Panc1 (cell line): ENCODE measurements around the gene ATP6V0D1. TPM values are rescaled to one million over a fixed set of nuclear protein-coding genes. Genes with fewer than 3 reads are reported as not detected.

ENCODE experiments used
- ATAC-seq: fragments of 200-7000 bp; cut with Tn5 transposase; 2 replicates; pipeline ENCODE4 v1.9.1; 2020; ENCODE audit warnings: mild to moderate bottlenecking, moderate library complexity
- BruUV-seq: library from RNA; stranded (reverse); fragments of 400-500 nt; replicated peaks from 2 replicates; lab custom pipeline; 2021; lab: Mats Ljungman, UMichigan
- CTCF ChIA-PET: fragments of 300-600 bp; sonication (Branson Sonifier 250); formaldehyde crosslinking; loops from one replicate; lab custom pipeline; 2022; ENCODE audit warnings: antibody characterized with exemption; lab: Charles Lee
- POLR2A ChIA-PET: fragments of 300-600 bp; sonication (Branson Sonifier 250); formaldehyde crosslinking; loops from one replicate; lab custom pipeline; 2022; ENCODE audit warnings: antibody characterized with exemption; lab: Charles Lee
- DNase-seq: peaks from one replicate; pipeline ENCODE4 v3.0.0-alpha.2; 2010; ENCODE audit warnings: low read depth, low spot score
- H3K27ac ChIP-seq: 2 replicates; pipeline ENCODE4 v1.5.1; 2011; ENCODE audit warnings: mild to moderate bottlenecking, low read length, inconsistent platforms
- H3K27me3 ChIP-seq: fragments of 200-500 bp; sonication (Bioruptor generic); 2 replicates; pipeline ENCODE4 v1.6.0; 2014; ENCODE audit warnings: low read length, inconsistent platforms; ENCODE audit not compliant: control insufficient read depth, insufficient read depth
- H3K36me3 ChIP-seq: fragments of 200-500 bp; sonication (Bioruptor generic); 2 replicates; pipeline ENCODE4 v1.5.1; 2014; ENCODE audit warnings: inconsistent platforms, mild to moderate bottlenecking, low read length, moderate library complexity; ENCODE audit not compliant: control insufficient read depth, insufficient read depth
- H3K4me1 ChIP-seq: 2 replicates; pipeline ENCODE4 v1.5.1; 2011; ENCODE audit warnings: inconsistent platforms, mild to moderate bottlenecking, low read length, moderate library complexity; ENCODE audit not compliant: control insufficient read depth, insufficient read depth
- H3K4me3 ChIP-seq, 2 experiments: 2 replicates each; pipeline ENCODE4 v1.5.1; 2011 to 2012; ENCODE audit warnings: low read depth in 2 of 2, low read length in 2 of 2, mild to moderate bottlenecking in 2 of 2, inconsistent platforms in 1 of 2, moderate library complexity in 1 of 2
- H3K9me3 ChIP-seq: fragments of 200-500 bp; sonication (Bioruptor generic); 2 replicates; pipeline ENCODE4 v1.5.1; 2014; ENCODE audit warnings: low read depth, mild to moderate bottlenecking, inconsistent platforms, low read length, moderate library complexity; ENCODE audit not compliant: control insufficient read depth, insufficient read depth
- POLR2AphosphoS5 ChIP-seq: IDR thresholded peaks from 2 replicates; pipeline ENCODE4 v1.6.1; 2012; ENCODE audit warnings: mild to moderate bottlenecking, low read depth, low read length, moderate library complexity
- REST ChIP-seq, 2 experiments: IDR thresholded peaks; 2 replicates each; pipeline ENCODE4 v1.6.1; 2011 to 2012; ENCODE audit warnings: low read depth in 2 of 2, control low read depth in 1 of 2, low read length in 1 of 2, mild to moderate bottlenecking in 1 of 2, moderate library complexity in 1 of 2; ENCODE audit not compliant: insufficient read depth in 1 of 2
- SIN3A ChIP-seq: IDR thresholded peaks from 2 replicates; pipeline ENCODE4 v1.6.1; 2012; ENCODE audit warnings: low read depth, mild to moderate bottlenecking, low read length, moderate library complexity, borderline replicate concordance; ENCODE audit not compliant: insufficient read depth
- TCF7L2 ChIP-seq: IDR thresholded peaks from 2 replicates; pipeline ENCODE4 v1.6.1; 2011; ENCODE audit warnings: mild to moderate bottlenecking, low read depth, low read length, inconsistent platforms
- in situ Hi-C: cut with HindIII; loops from 2 replicates; pipeline ENCODE4 v1.10.0; 2016; ENCODE audit warnings: low sequenced_read_pairs, low pct_unique_long_range_greater_than_20kb
- intact Hi-C: fragments of 100-400 bp; cut with micrococcal nuclease; formaldehyde crosslinking; loops from one replicate; pipeline ENCODE4 v1.10.0; 2022; ENCODE audit not compliant: unreplicated experiment
- total RNA-seq: library from RNA; stranded (reverse); gene quantifications from one replicate; pipeline ENCODE4 v1.2.1, GENCODE V29; 2021; ENCODE audit not compliant: unreplicated experiment
- TF ChIP-seq, protein P1 (sequence below): fragments of 450-650 bp; IDR thresholded peaks from 2 replicates; pipeline ENCODE4 v1.5.1; 2017; ENCODE audit warnings: mild to moderate bottlenecking

ATP6V0D1 gene
- total RNA-seq, 1 experiment from 2014 or later, result 70.8 TPM

DNA sequence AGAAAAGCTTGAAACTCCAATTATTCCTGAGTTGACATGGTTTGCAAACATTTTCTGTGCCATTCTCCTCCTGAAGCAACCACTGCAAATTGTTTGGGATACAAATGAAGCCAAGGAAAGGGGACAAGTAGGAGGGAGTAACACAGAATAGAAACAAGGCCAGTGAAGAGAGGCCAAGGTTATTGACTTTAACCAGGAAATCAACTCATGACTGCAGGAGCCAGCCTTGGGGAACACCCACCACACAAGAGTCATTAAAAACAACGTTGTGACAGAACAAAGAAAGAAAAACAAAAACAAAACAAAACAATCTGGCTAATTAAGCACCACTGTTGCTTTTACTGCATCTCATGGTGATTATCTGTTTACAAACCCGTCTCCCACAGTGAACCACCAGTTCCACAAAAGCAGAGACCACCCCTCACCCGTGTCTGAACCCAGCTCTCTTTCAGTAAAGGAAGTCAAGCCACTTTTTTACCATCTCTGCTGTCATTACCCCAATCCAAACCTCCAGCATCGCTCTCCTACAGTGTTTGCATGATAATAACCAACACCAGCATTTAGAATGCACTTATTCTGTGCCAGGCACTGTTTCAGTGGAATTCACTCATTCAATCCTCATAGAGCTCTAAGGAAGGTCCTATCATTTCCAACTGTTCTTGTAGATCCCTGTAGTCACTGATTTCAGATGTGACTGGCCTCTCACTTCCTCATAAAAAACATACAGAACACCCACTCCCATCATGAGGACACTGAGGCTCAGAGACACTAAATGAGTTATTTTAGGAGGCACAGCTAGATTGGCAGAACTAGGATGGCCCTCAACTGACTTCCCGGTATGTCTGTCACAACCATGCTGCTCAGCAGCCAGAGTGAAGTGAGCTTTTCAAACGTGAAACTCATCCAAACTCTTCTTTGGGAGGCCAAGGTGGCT is 66.7 kb downstream of the ATP6V0D1 start:
- H3K9me3 ChIP-seq, result no peaks in the 10 kb centered on the region
- BruUV-seq, result TSS peak; percentile 77
- ATAC-seq, result no peak
- H3K4me1 ChIP-seq, result no peaks in the 10 kb centered on the region
- TF ChIP-seq, protein P1, sequence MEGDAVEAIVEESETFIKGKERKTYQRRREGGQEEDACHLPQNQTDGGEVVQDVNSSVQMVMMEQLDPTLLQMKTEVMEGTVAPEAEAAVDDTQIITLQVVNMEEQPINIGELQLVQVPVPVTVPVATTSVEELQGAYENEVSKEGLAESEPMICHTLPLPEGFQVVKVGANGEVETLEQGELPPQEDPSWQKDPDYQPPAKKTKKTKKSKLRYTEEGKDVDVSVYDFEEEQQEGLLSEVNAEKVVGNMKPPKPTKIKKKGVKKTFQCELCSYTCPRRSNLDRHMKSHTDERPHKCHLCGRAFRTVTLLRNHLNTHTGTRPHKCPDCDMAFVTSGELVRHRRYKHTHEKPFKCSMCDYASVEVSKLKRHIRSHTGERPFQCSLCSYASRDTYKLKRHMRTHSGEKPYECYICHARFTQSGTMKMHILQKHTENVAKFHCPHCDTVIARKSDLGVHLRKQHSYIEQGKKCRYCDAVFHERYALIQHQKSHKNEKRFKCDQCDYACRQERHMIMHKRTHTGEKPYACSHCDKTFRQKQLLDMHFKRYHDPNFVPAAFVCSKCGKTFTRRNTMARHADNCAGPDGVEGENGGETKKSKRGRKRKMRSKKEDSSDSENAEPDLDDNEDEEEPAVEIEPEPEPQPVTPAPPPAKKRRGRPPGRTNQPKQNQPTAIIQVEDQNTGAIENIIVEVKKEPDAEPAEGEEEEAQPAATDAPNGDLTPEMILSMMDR, result no peak
- TF ChIP-seq POLR2AphosphoS5 (no peak), TCF7L2 (no peak), SIN3A (no peak), REST (IDR thresholded peaks at IDR 0.05; ENCODE audit: insufficient read depth in 1 of 2, low read depth in 2 of 2, low read length in 1 of 2) (no peak)
- H3K27ac ChIP-seq, result no peak overlapping the region
- ChIA-PET POLR2A (no interaction called here), CTCF (no interaction called here)
- no peak for DNase-seq
- intact Hi-C loops, result no loop called here
- no peak overlapping the region for H3K4me3 ChIP-seq
- no peaks in the 10 kb centered on the region for H3K27me3 ChIP-seq
- in situ Hi-C loops, result no loop called here
- H3K36me3 ChIP-seq, result no peaks in the 10 kb centered on the region

GRCh38 chr16:67412294-67412693 is 68.7 kb downstream of the ATP6V0D1 start:
- in situ Hi-C loops, result no loop called here
- no peaks in the 10 kb centered on the region for H3K27me3 ChIP-seq
- ChIA-PET CTCF (interaction anchor here (0.5 to 0.7 kb wide), 2 partner anchors 87 to 179 kb away, joined by 3 to 4 read pairs; no protein-coding TSS in a partner anchor), POLR2A (no interaction called here)
- no peak for DNase-seq
- H3K9me3 ChIP-seq, result no peaks in the 10 kb centered on the region
- no TSS peak for BruUV-seq
- TF ChIP-seq REST (IDR thresholded peaks at IDR 0.05; ENCODE audit: insufficient read depth in 1 of 2, low read depth in 2 of 2, low read length in 1 of 2), result no peak
- TF ChIP-seq POLR2AphosphoS5, result no peak
- no peak for TF ChIP-seq TCF7L2
- no peak for TF ChIP-seq SIN3A
- TF ChIP-seq, protein P1, result no peak
- H3K4me3 ChIP-seq, result no peak overlapping the region
- no peaks in the 10 kb centered on the region for H3K36me3 ChIP-seq
- intact Hi-C loops, result no loop called here
- no peak for ATAC-seq
- H3K4me1 ChIP-seq, result no peaks in the 10 kb centered on the region
- no peak overlapping the region for H3K27ac ChIP-seq
